GM19324 (cell line): Measurements from ENCODE around the gene HLA-DMA.
"Not testable (repeated sequence)": the region's sequence is repeated elsewhere in the genome, so short reads cannot be mapped to it uniquely, and the experiment has no call there.

Source experiments
- ATAC-seq: cut with Tn5 transposase; IDR thresholded peaks from one replicate; pipeline ENCODE4 v1.9.1; 2021; ENCODE audit warnings: mild to moderate bottlenecking, moderate library complexity; ENCODE audit not compliant: unreplicated experiment, low FRiP score

Gene HLA-DMA

GRCh38 chr6:32956176-32956575 is 3.3 kb upstream of the HLA-DMA start:
- ATAC-seq, result no peak

GRCh38 chr6:32954986-32955802 is 2.3 kb upstream of the HLA-DMA start:
- ATAC-seq, result no peak

GRCh38 chr6:32954267-32954666 is 1.4 kb upstream of the HLA-DMA start:
- ATAC-seq, result no peak

- no peak for ATAC-seq
These were observed 878 bp upstream of the HLA-DMA start for GRCh38 chr6:32953775-32954174.

- no peak for ATAC-seq
These were observed 2.4 kb downstream of the HLA-DMA start for GRCh38 chr6:32950449-32950848.

- ATAC-seq, result no peak
These were observed 2.9 kb downstream of the HLA-DMA start for GRCh38 chr6:32950010-32950409.

GRCh38 chr6:32949113-32949512 is 3.8 kb downstream of the HLA-DMA start:
- ATAC-seq, result no peak

GRCh38 chr6:32947552-32948465 is 5.1 kb downstream of the HLA-DMA start:
- no peak for ATAC-seq

GRCh38 chr6:32946893-32947292 is 6.0 kb downstream of the HLA-DMA start:
- no peak for ATAC-seq

- ATAC-seq, result no peak
These were observed 6.9 kb downstream of the HLA-DMA start for GRCh38 chr6:32945953-32946352.

- no peak for ATAC-seq
These were observed 7.7 kb downstream of the HLA-DMA start for GRCh38 chr6:32945108-32945760.

- ATAC-seq, result peak; percentile 45
These were observed 8.8 kb downstream of the HLA-DMA start for GRCh38 chr6:32943864-32944649.

GRCh38 chr6:32942555-32943123 is 10.3 kb downstream of the HLA-DMA start:
- ATAC-seq, result not testable (repeated sequence)

GRCh38 chr6:32941214-32941768 is 11.6 kb downstream of the HLA-DMA start:
- ATAC-seq, result peak; percentile 54

GRCh38 chr6:32940656-32941213 is 12.2 kb downstream of the HLA-DMA start, which contains the start of gene HLA-DMB:
Gene HLA-DMB, minus strand, starts transcription at chr6:32941028. Its CDS starts 221 bp downstream, at chr6:32940807.
- peak; percentile 47 for ATAC-seq

- no peak for ATAC-seq
These were observed 14.4 kb downstream of the HLA-DMA start for GRCh38 chr6:32938494-32938893.

- no peak for ATAC-seq
These were observed 15.7 kb downstream of the HLA-DMA start for GRCh38 chr6:32937230-32937633.

- no peak for ATAC-seq
These were observed 16.4 kb downstream of the HLA-DMA start for GRCh38 chr6:32936239-32937152.
